Measurements from ENCODE around the gene TRMO.

DNA sequence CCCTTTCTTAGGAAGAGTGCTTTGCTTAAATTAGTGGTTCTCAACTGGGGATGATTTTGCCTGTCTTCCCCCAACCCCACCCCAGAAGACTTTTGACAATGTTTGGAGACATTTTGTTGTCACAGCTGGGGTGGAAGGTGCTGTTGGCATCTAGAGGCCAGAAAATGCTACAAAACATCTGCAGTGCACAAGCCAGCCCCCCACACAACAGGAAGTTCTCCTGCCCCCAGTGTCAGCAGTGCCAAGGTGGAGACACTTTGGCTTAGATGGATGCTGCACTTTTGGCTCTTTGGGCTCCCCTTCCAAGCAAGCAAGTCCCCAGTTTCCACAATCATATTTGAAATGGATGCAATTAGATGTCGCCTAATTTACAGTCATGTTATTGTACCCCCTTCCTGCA, 13.0 kb upstream of the TRMO start:
- TF ChIP-seq CTCF (IDR thresholded peaks at IDR 0.05) (no peak), ZFX (IDR thresholded peaks at IDR 0.05; ENCODE audit: borderline replicate concordance) (no peak)

Measured in 22Rv1 (cell line).